Measurements from ENCODE around the gene FAM222A.

Gene FAM222A

GRCh38 chr12:109760031-109760929 lies 46.7 kb downstream of the FAM222A start:
- no peak overlapping the region for H4K8ac ChIP-seq (ENCODE audit: low read depth, low read length)
- peak overlapping the region; percentile 61 for H2BK120ac ChIP-seq (ENCODE audit: low read depth, low read length)
- no peak overlapping the region for H2AFZ ChIP-seq (ENCODE audit: low read length)
- H2AK5ac ChIP-seq (ENCODE audit: low read depth, low read length) = peak overlapping the region; percentile 64
- H3K27ac ChIP-seq (replicated peaks; ENCODE audit: low read length) = no peak overlapping the region
- no CpG with 5 or more reads among the region's 18 CpGs for WGBS, 2 donors (ENCODE audit: extremely low coverage in 2 of 2, insufficient read length in 2 of 2, insufficient replicate concordance in 1 of 2)
- no peaks in the 10 kb centered on the region for H3K36me3 ChIP-seq (replicated peaks in 1 of 2; ENCODE audit: control insufficient read depth in 2 of 2, insufficient read depth in 2 of 2, low read length in 2 of 2)
- peak overlapping the region; percentile 58 for H3K23ac ChIP-seq (ENCODE audit: low read depth, low read length, poor library complexity)
- H3K4ac ChIP-seq (ENCODE audit: low read length) = no peak overlapping the region
- H3K27me3 ChIP-seq (ENCODE audit: control insufficient read depth in 3 of 3, insufficient read depth in 3 of 3, low read depth in 1 of 3, low read length in 3 of 3) = no peaks in the 10 kb centered on the region
- peaks cover 4% of the 10 kb centered on the region for H3K79me1 ChIP-seq (ENCODE audit: low read depth, low read length)
- H2BK15ac ChIP-seq (ENCODE audit: low read length) = peak overlapping the region; percentile 39
- H2BK12ac ChIP-seq (ENCODE audit: low read length) = peak overlapping the region; percentile 33
- H2BK5ac ChIP-seq (ENCODE audit: low read length) = no peak overlapping the region
- H3K4me3 ChIP-seq (ENCODE audit: low read length in 2 of 2) = no peak overlapping the region
- H3K9ac ChIP-seq (ENCODE audit: low read depth, low read length, poor library complexity) = peak overlapping the region; percentile 9
- peak overlapping the region; percentile 94 for H3K14ac ChIP-seq (ENCODE audit: low read length)
- H3K4me1 ChIP-seq (ENCODE audit: control insufficient read depth in 2 of 2, insufficient read depth in 1 of 2, low read depth in 1 of 2, low read length in 2 of 2) = peaks cover 0 to 21% of the 10 kb centered on the region in 2 donors
- peak overlapping the region; percentile 69 for H3K18ac ChIP-seq (ENCODE audit: low read length)
- H4K91ac ChIP-seq (ENCODE audit: low read depth, low read length, poor library complexity) = no peak overlapping the region
- peaks cover 3 to 15% of the 10 kb centered on the region in 2 donors for H3K9me3 ChIP-seq (replicated peaks in 1 of 2; ENCODE audit: control insufficient read depth in 2 of 2, insufficient read depth in 1 of 2, low read depth in 1 of 2, low read length in 2 of 2)
- DNase-seq (ENCODE audit: low spot score) = no peak
- no peak overlapping the region for H3K4me2 ChIP-seq (ENCODE audit: insufficient read depth, low read length, poor library complexity, severe bottlenecking)

GRCh38 chr12:109760930-109761921 lies 47.6 kb downstream of the FAM222A start:
- Histone ChIP-seq H3K4me2 (ENCODE audit: insufficient read depth, low read length, poor library complexity, severe bottlenecking) (no peak overlapping the region), H3K9ac (ENCODE audit: low read depth, low read length, poor library complexity) (peak overlapping the region; percentile 25), H3K27me3 (ENCODE audit: control insufficient read depth in 3 of 3, insufficient read depth in 3 of 3, low read depth in 1 of 3, low read length in 3 of 3) (no peaks in the 10 kb centered on the region), H3K4ac (ENCODE audit: low read length) (no peak overlapping the region), H2BK5ac (ENCODE audit: low read length) (no peak overlapping the region), H3K14ac (ENCODE audit: low read length) (no peak overlapping the region), H2BK120ac (ENCODE audit: low read depth, low read length) (no peak overlapping the region), H3K23ac (ENCODE audit: low read depth, low read length, poor library complexity) (no peak overlapping the region), H2BK15ac (ENCODE audit: low read length) (peak overlapping the region; percentile 39), H3K4me1 (ENCODE audit: control insufficient read depth in 2 of 2, insufficient read depth in 1 of 2, low read depth in 1 of 2, low read length in 2 of 2) (peaks cover 0 to 22% of the 10 kb centered on the region in 2 donors), H3K4me3 (ENCODE audit: low read length in 2 of 2) (no peak overlapping the region), H2BK12ac (ENCODE audit: low read length) (no peak overlapping the region), H4K8ac (ENCODE audit: low read depth, low read length) (no peak overlapping the region), H2AK5ac (ENCODE audit: low read depth, low read length) (peak overlapping the region; percentile 12), H3K36me3 (replicated peaks in 1 of 2; ENCODE audit: control insufficient read depth in 2 of 2, insufficient read depth in 2 of 2, low read length in 2 of 2) (no peaks in the 10 kb centered on the region), H2AFZ (ENCODE audit: low read length) (no peak overlapping the region), H3K9me3 (replicated peaks in 1 of 2; ENCODE audit: control insufficient read depth in 2 of 2, insufficient read depth in 1 of 2, low read depth in 1 of 2, low read length in 2 of 2) (peaks cover 2 to 14% of the 10 kb centered on the region in 2 donors), H3K79me1 (ENCODE audit: low read depth, low read length) (peaks cover 4% of the 10 kb centered on the region), H3K27ac (replicated peaks; ENCODE audit: low read length) (no peak overlapping the region), H3K18ac (ENCODE audit: low read length) (peak overlapping the region; percentile 69), H4K91ac (ENCODE audit: low read depth, low read length, poor library complexity) (no peak overlapping the region)
- WGBS, 2 donors (ENCODE audit: extremely low coverage in 2 of 2, insufficient read length in 2 of 2, insufficient replicate concordance in 1 of 2) = no CpG with 5 or more reads among the region's 16 CpGs
- DNase-seq (ENCODE audit: low spot score) = no peak

GRCh38 chr12:109762071-109762672 lies 48.5 kb downstream of the FAM222A start:
- Histone ChIP-seq H2BK15ac (ENCODE audit: low read length) (peak overlapping the region; percentile 34), H2AK5ac (ENCODE audit: low read depth, low read length) (no peak overlapping the region), H3K27me3 (ENCODE audit: control insufficient read depth in 3 of 3, insufficient read depth in 3 of 3, low read depth in 1 of 3, low read length in 3 of 3) (no peaks in the 10 kb centered on the region), H3K18ac (ENCODE audit: low read length) (no peak overlapping the region), H2BK120ac (ENCODE audit: low read depth, low read length) (no peak overlapping the region), H4K8ac (ENCODE audit: low read depth, low read length) (no peak overlapping the region), H3K9me3 (replicated peaks in 1 of 2; ENCODE audit: control insufficient read depth in 2 of 2, insufficient read depth in 1 of 2, low read depth in 1 of 2, low read length in 2 of 2) (peaks cover 2 to 6% of the 10 kb centered on the region in 2 donors), H3K4me1 (ENCODE audit: control insufficient read depth in 2 of 2, insufficient read depth in 1 of 2, low read depth in 1 of 2, low read length in 2 of 2) (peaks cover 0 to 26% of the 10 kb centered on the region in 2 donors), H4K91ac (ENCODE audit: low read depth, low read length, poor library complexity) (no peak overlapping the region), H3K36me3 (replicated peaks in 1 of 2; ENCODE audit: control insufficient read depth in 2 of 2, insufficient read depth in 2 of 2, low read length in 2 of 2) (no peaks in the 10 kb centered on the region), H2AFZ (ENCODE audit: low read length) (no peak overlapping the region), H3K79me1 (ENCODE audit: low read depth, low read length) (peaks cover 4% of the 10 kb centered on the region), H3K23ac (ENCODE audit: low read depth, low read length, poor library complexity) (no peak overlapping the region), H3K4me2 (ENCODE audit: insufficient read depth, low read length, poor library complexity, severe bottlenecking) (no peak overlapping the region), H2BK5ac (ENCODE audit: low read length) (no peak overlapping the region), H3K4ac (ENCODE audit: low read length) (no peak overlapping the region), H3K27ac (replicated peaks; ENCODE audit: low read length) (no peak overlapping the region), H3K14ac (ENCODE audit: low read length) (no peak overlapping the region), H3K9ac (ENCODE audit: low read depth, low read length, poor library complexity) (no peak overlapping the region), H3K4me3 (ENCODE audit: low read length in 2 of 2) (no peak overlapping the region), H2BK12ac (ENCODE audit: low read length) (no peak overlapping the region)
- WGBS, 2 donors (ENCODE audit: extremely low coverage in 2 of 2, insufficient read length in 2 of 2, insufficient replicate concordance in 1 of 2) = no CpG with 5 or more reads among the region's 12 CpGs
- no peak for DNase-seq (ENCODE audit: low spot score)
